A549 (cell line): ENCODE data around the gene B3GNT8. TPM values are rescaled to one million over a fixed set of nuclear protein-coding genes. Genes with fewer than 3 reads are reported as not detected.
"Not testable (repeated sequence)": the region's sequence is repeated elsewhere in the genome, so short reads cannot be mapped to it uniquely, and the experiment has no call there.

Source experiments
- ATAC-seq, 2 experiments: fragments of 200-7000 bp in 1 of 2; fragments of >200 bp in 1 of 2; cut with Nextera tagmentation in 1 of 2; cut with Tn5 transposase in 1 of 2; 3 replicates each; pipeline versions ENCODE4 v1.8.0 to v1.9.1; 2018 to 2020; ENCODE audit warnings: mild to moderate bottlenecking in 1 of 2, moderate library complexity in 1 of 2
- CTCF ChIA-PET: fragments of 300-600 bp; sonication (Branson Sonifier 250); formaldehyde crosslinking; extraction: SDS; loops from one replicate; lab custom pipeline; 2021; ENCODE audit warnings: antibody characterized with exemption, inconsistent platforms; lab: Yijun Ruan, JAX
- POLR2A ChIA-PET: fragments of 350-600 bp; formaldehyde crosslinking; extraction: SDS; loops from one replicate; lab custom pipeline; 2021; ENCODE audit warnings: antibody characterized with exemption, inconsistent platforms; lab: Yijun Ruan, JAX
- DNase-seq, 2 experiments: peaks; one replicate each; pipeline versions ENCODE4 v3.0.0 to v3.0.0-alpha.2; 2011 to 2016; ENCODE audit warnings: low read depth in 1 of 2, low spot score in 1 of 2
- FAIRE-seq: peaks from 2 replicates; lab custom pipeline; 2011; peaks lifted over from hg19 to GRCh38; lab: Jason Lieb, UNC
- H3K27ac ChIP-seq, 2 experiments: fragments of >200 bp; sonication (Bioruptor Twin); formaldehyde crosslinking; 3 replicates each; pipeline ENCODE4 v1.5.1; 2016 to 2017
- H3K4me1 ChIP-seq: fragments of >200 bp; sonication (Bioruptor Twin); formaldehyde crosslinking; 3 replicates; pipeline ENCODE4 v1.6.1; 2016
- H3K4me2 ChIP-seq: fragments of >200 bp; sonication (Bioruptor Twin); formaldehyde crosslinking; 3 replicates; pipeline ENCODE4 v1.6.1; 2016
- H3K4me3 ChIP-seq: fragments of >200 bp; sonication (Bioruptor Twin); formaldehyde crosslinking; 3 replicates; pipeline ENCODE4 v1.5.1; 2016
- H3K9me3 ChIP-seq: fragments of >200 bp; sonication (Bioruptor Twin); formaldehyde crosslinking; 3 replicates; pipeline ENCODE4 v1.6.1; 2016
- BHLHE40 ChIP-seq: IDR thresholded peaks from 2 replicates; pipeline ENCODE4 v1.6.1; 2012; ENCODE audit warnings: low read depth, low read length, inconsistent platforms
- CBX2 ChIP-seq: fragments of 200-600 bp; sonication (generic); IDR thresholded peaks from 2 replicates; pipeline ENCODE4 v1.6.1; 2016; ENCODE audit warnings: low read depth, mild to moderate bottlenecking, borderline replicate concordance
- CBX8 ChIP-seq: fragments of 200-600 bp; sonication (generic); IDR thresholded peaks from 2 replicates; pipeline ENCODE4 v1.6.1; 2016
- CEBPB ChIP-seq, 2 experiments: fragments of >200 bp in 1 of 2; sonication (Bioruptor Twin) in 1 of 2; formaldehyde crosslinking in 1 of 2; IDR thresholded peaks; 2 replicates each; pipeline ENCODE4 v1.6.1; 2012 to 2016
- CHD4 ChIP-seq: fragments of 200-600 bp; sonication (generic); IDR thresholded peaks from 2 replicates; pipeline ENCODE4 v1.6.1; 2016; ENCODE audit warnings: antibody characterized with exemption, mild to moderate bottlenecking, borderline replicate concordance
- FOXS1 ChIP-seq: fragments of 250-450 bp; sonication (Bioruptor Pico); IDR thresholded peaks from 2 replicates; pipeline ENCODE4 v1.5.0; 2020; ENCODE audit warnings: mild to moderate bottlenecking, moderate library complexity
- HOXB13 ChIP-seq: fragments of 250-450 bp; sonication (Bioruptor Pico); IDR thresholded peaks from 2 replicates; pipeline ENCODE4 v1.5.0; 2020; ENCODE audit warnings: low read depth, mild to moderate bottlenecking, moderate library complexity
- HOXB5 ChIP-seq: fragments of 250-450 bp; sonication (Bioruptor Pico); IDR thresholded peaks from 2 replicates; pipeline ENCODE4 v1.5.0; 2020; ENCODE audit warnings: mild to moderate bottlenecking, moderate library complexity
- JUN ChIP-seq, 2 experiments: fragments of >200 bp; sonication (Bioruptor Twin); formaldehyde crosslinking; IDR thresholded peaks; 2 replicates in 1 of 2; 3 replicates in 1 of 2; pipeline ENCODE4 v1.6.1; 2016 to 2017
- JUNB ChIP-seq: fragments of >200 bp; sonication (Bioruptor Twin); formaldehyde crosslinking; IDR thresholded peaks from 2 replicates; pipeline ENCODE4 v1.6.1; 2016
- KDM5A ChIP-seq: fragments of 200-600 bp; sonication (generic); IDR thresholded peaks from 2 replicates; pipeline ENCODE4 v1.6.1; 2016; ENCODE audit warnings: antibody characterized with exemption, mild to moderate bottlenecking
- MYC ChIP-seq: IDR thresholded peaks from 2 replicates; pipeline ENCODE4 v1.6.1; 2012; ENCODE audit warnings: mild to moderate bottlenecking, inconsistent platforms, low read length, improper control_type of control experiment, borderline replicate concordance
- NFE2L2 ChIP-seq: fragments of 150-350 bp; conservative IDR thresholded peaks from 2 replicates; pipeline ENCODE4 v1.6.1; 2014; ENCODE audit warnings: low read length
- NR3C1 ChIP-seq: fragments of >200 bp; sonication (Bioruptor Twin); formaldehyde crosslinking; IDR thresholded peaks from 3 replicates; pipeline ENCODE4 v1.6.1; 2017
- RAD21 ChIP-seq, 2 experiments: fragments of >200 bp in 1 of 2; sonication (Bioruptor Twin) in 1 of 2; formaldehyde crosslinking in 1 of 2; IDR thresholded peaks in 1 of 2; conservative IDR thresholded peaks in 1 of 2; 2 replicates in 1 of 2; 3 replicates in 1 of 2; pipeline ENCODE4 v1.6.1; 2012 to 2018; ENCODE audit warnings: inconsistent platforms in 1 of 2
- REST ChIP-seq: fragments of 200-600 bp; sonication (generic); IDR thresholded peaks from 2 replicates; pipeline ENCODE4 v1.6.1; 2016; ENCODE audit warnings: antibody characterized with exemption, mild to moderate bottlenecking, moderate library complexity
- SMC3 ChIP-seq: fragments of >200 bp; sonication (Bioruptor Twin); formaldehyde crosslinking; IDR thresholded peaks from 3 replicates; pipeline ENCODE4 v1.6.1; 2018; ENCODE audit warnings: inconsistent platforms
- ZC3H11A ChIP-seq: fragments of 450-650 bp; IDR thresholded peaks from 2 replicates; pipeline ENCODE4 v1.6.1; 2014; ENCODE audit warnings: antibody characterized with exemption, mild to moderate bottlenecking
- ZFP36 ChIP-seq: fragments of 450-650 bp; IDR thresholded peaks from 2 replicates; pipeline ENCODE4 v1.6.1; 2014; ENCODE audit warnings: borderline replicate concordance; ENCODE audit not compliant: partially characterized antibody
- WGBS: methylation state at CpG from one replicate; pipeline ENCODE4 v1.1.6; 2017; ENCODE audit errors: missing lambda C conversion rate; 5-methylcytosine and 5-hydroxymethylcytosine counted together
- polyA plus RNA-seq, 4 experiments: library from polyadenylated mRNA; depleted of rRNA in 3 of 4; stranded (reverse); fragments of >200 nt; fragmentation: RNase III in 1 of 4; extraction: RNeasy Plus Mini Kit Qiagen cat#74134 plus additional on column Dnase treatment in 1 of 4; gene quantifications; 2 replicates in 3 of 4; 3 replicates in 1 of 4; pipeline ENCODE4 v1.2.3, GENCODE V29; 2011 to 2017

B3GNT8 gene
- polyA plus RNA-seq, 2 of the 4 experiments (the other 2 are of a cell fraction), result not detected

DNA sequence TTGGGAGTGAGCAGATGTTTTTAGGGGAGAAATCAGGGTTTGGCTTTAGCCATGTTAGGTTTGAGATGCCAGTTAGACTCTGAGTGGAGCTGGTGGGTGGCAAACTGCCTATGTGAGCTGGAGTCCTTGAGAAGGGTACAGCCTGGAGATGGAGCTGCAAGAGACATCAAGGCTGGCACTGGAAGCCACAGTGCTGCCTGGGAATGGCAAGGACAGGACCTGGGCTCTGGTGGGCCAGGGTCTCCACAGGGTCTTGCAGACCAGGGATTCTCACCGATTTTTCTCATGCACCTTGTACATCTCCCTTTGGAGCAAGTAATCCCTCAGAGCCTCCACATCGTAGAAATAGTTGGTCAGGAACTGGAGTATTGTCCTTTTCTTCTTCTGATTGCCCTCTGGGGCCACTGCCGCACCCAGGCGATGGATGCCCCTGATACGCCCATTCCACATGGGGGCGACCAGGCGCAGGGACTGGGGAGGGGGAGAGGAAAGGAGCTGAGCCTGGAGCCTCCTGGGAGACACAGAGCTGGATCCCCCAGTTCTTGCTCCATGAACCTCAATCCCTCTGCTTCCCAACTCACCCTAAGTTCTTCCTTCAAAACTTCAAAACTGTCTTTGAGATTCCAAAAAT, 10.9 kb upstream of the B3GNT8 start:
- TF ChIP-seq CBX2 (no peak), NR3C1 (no peak), ZFP36 (no peak), JUN (IDR thresholded peaks at IDR 0.05) (no peak), CBX8 (no peak), CHD4 (no peak), RAD21 (conservative IDR thresholded peaks at IDR 0.05 in 1 of 2, IDR thresholded peaks at IDR 0.05 in 1 of 2) (no peak)
- TF ChIP-seq, all 56 proteins: peak for 0
- Histone ChIP-seq H3K9me3 (no peaks in the 10 kb centered on the region), H3K4me2 (peak overlapping the region; percentile 81), H3K4me1 (peaks cover 13% of the 10 kb centered on the region; the same call in 2 of the 3 replicates), H3K4me3 (no peak overlapping the region), H3K27ac (no peak overlapping the region)
- ChIA-PET CTCF (interaction anchor here (1.2 to 7.3 kb wide), 15 partner anchors 12 to 357 kb away, joined by 3 to 158 read pairs (median 7); partner anchors contain the start of gene B9D2), POLR2A (interaction anchor here (2.2 kb wide), 1 partner anchor 125 kb away, joined by 10 read pairs; no protein-coding TSS in a partner anchor)
- WGBS, result 86% methylated on average over 7 of the region's 7 CpGs
- ATAC-seq (no peak), FAIRE-seq (no peak), DNase-seq (no peak)

DNA sequence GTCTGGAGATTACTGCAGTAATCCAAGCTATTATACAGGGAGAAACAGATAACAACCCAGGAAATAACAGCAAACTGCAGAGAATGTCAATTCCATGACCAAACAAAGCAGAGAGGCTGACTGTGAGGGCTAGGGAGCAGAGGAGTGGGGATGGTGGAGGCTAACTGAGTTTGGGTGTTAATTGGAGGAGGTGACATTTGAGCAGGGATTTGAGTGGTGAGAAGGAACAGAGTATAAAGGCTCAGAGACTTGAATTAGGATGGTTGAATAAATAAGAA, 9.4 kb upstream of the B3GNT8 start:
- POLR2A ChIA-PET, result no interaction called here
- peaks cover 13% of the 10 kb centered on the region; the same call in 2 of the 3 replicates for H3K4me1 ChIP-seq

GRCh38 chr19:41435936-41436673, 8.9 kb upstream of the B3GNT8 start:
- CTCF ChIA-PET, result interaction anchor here (0.6 to 7.3 kb wide), 19 partner anchors 9 to 400 kb away, joined by 3 to 158 read pairs (median 5); partner anchors contain the start of genes B3GNT8 and TGFB1
- no peak for DNase-seq
- TF ChIP-seq BHLHE40 (no peak), NFE2L2 (no peak), HOXB5 (no peak), RAD21 (conservative IDR thresholded peaks at IDR 0.05 in 1 of 2, IDR thresholded peaks at IDR 0.05 in 1 of 2) (peak in 1 of 2 experiments; percentile 14; a peak in 1 of 5 replicates)
- TF ChIP-seq, all 56 proteins: peak for 1
- Histone ChIP-seq H3K4me2 (no peak overlapping the region), H3K4me1 (peaks cover 13% of the 10 kb centered on the region; the same call in 2 of the 3 replicates), H3K9me3 (no peaks in the 10 kb centered on the region), H3K4me3 (no peak overlapping the region), H3K27ac (no peak overlapping the region)
- FAIRE-seq (no peak), ATAC-seq (no peak)
- 93% methylated on average over 19 of the region's 19 CpGs for WGBS
- POLR2A ChIA-PET, result no interaction called here

More for the DNA sequence above, 9.4 kb upstream of the B3GNT8 start:
- ATAC-seq, result no peak
- no peak overlapping the region for H3K27ac ChIP-seq
- FAIRE-seq, result no peak
- no peak overlapping the region for H3K4me2 ChIP-seq
- CTCF ChIA-PET, result interaction anchor here (0.9 to 7.3 kb wide), 15 partner anchors 13 to 399 kb away, joined by 3 to 158 read pairs (median 5); partner anchors contain the start of gene TGFB1
- H3K9me3 ChIP-seq, result no peaks in the 10 kb centered on the region
- no peak for DNase-seq
- TF ChIP-seq HOXB13, result no peak
- TF ChIP-seq KDM5A, result no peak
- TF ChIP-seq CBX2, result no peak
- no peak for TF ChIP-seq CEBPB (IDR thresholded peaks at IDR 0.05)
- TF ChIP-seq MYC, result no peak
- TF ChIP-seq REST, result no peak
- TF ChIP-seq JUNB, result no peak
- TF ChIP-seq SMC3, result no peak
- TF ChIP-seq ZC3H11A, result no peak
- no peak for TF ChIP-seq FOXS1 (CRISPR knock-in tag)
- TF ChIP-seq, all 56 proteins: peak for 0
- no peak overlapping the region for H3K4me3 ChIP-seq

DNA sequence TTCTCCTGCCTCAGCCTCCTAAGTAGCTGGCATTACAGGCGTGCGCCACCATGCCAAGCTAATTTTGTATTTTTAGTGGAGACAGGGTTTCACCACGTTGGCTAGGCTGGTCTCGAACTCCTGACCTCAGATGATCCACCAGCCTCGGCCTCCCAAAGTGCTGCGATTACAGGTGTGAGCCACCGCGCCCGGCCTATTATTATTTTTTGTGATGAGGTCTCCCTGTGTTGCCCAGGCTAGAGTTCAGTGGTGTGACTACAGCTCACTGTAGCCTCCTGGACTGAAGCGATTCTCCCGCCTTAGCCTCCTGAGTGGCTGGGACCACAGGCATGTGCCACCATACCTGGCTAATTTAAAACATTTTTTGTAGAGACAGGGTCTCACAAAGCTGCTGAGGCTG, 8.2 kb upstream of the B3GNT8 start:
- not testable (repeated sequence) for H3K4me3 ChIP-seq, FAIRE-seq, ATAC-seq, DNase-seq, H3K9me3 ChIP-seq, H3K4me2 ChIP-seq, H3K27ac ChIP-seq
- POLR2A ChIA-PET, result interaction anchor here (0.6 kb wide), 1 partner anchor 171 kb away, joined by 4 read pairs; no protein-coding TSS in a partner anchor
- CTCF ChIA-PET, result interaction anchor here (0.6 to 7.3 kb wide), 19 partner anchors 9 to 460 kb away, joined by 3 to 158 read pairs (median 5); partner anchors contain the start of genes B3GNT8 and TGFB1
- peaks cover 13% of the 10 kb centered on the region; the same call in 2 of the 3 replicates for H3K4me1 ChIP-seq
- WGBS, result 93% methylated on average over 11 of the region's 11 CpGs
